Neural cell (in vitro differentiated cells): ENCODE results near the gene CCDC106.

Source experiments
- EP300 ChIP-seq: fragments of 450-650 bp; conservative IDR thresholded peaks from 2 replicates; pipeline ENCODE4 v1.6.1; 2014; ENCODE audit warnings: antibody characterized with exemption, mild to moderate bottlenecking, moderate library complexity; ENCODE audit not compliant: poor library complexity, severe bottlenecking
- EZH2 ChIP-seq: fragments of 200-600, 300-800 bp; shearing (Covaris generic), sonication (generic); IDR thresholded peaks from 2 replicates; pipeline ENCODE4 v1.6.1; 2014; ENCODE audit warnings: antibody characterized with exemption, low read length, borderline replicate concordance, mild to moderate bottlenecking; ENCODE audit not compliant: insufficient read depth, poor library complexity, severe bottlenecking
- MXI1 ChIP-seq: fragments of 450-650 bp; conservative IDR thresholded peaks from 2 replicates; pipeline ENCODE4 v1.6.1; 2014; ENCODE audit warnings: antibody characterized with exemption, mild to moderate bottlenecking; ENCODE audit not compliant: poor library complexity, severe bottlenecking
- SMC3 ChIP-seq: fragments of 450-650 bp; conservative IDR thresholded peaks from 2 replicates; pipeline ENCODE4 v1.6.1; 2014; ENCODE audit warnings: antibody characterized with exemption, mild to moderate bottlenecking, moderate library complexity; ENCODE audit not compliant: poor library complexity
- TAF1 ChIP-seq: IDR thresholded peaks from 2 replicates; pipeline ENCODE4 v1.6.1; 2012; ENCODE audit warnings: low read depth
- TF ChIP-seq, protein P1 (sequence below): fragments of 450-650 bp; IDR thresholded peaks from 2 replicates; pipeline ENCODE4 v1.5.1; 2014; ENCODE audit warnings: antibody characterized with exemption, mild to moderate bottlenecking, moderate library complexity; ENCODE audit not compliant: poor library complexity, severe bottlenecking

DNA sequence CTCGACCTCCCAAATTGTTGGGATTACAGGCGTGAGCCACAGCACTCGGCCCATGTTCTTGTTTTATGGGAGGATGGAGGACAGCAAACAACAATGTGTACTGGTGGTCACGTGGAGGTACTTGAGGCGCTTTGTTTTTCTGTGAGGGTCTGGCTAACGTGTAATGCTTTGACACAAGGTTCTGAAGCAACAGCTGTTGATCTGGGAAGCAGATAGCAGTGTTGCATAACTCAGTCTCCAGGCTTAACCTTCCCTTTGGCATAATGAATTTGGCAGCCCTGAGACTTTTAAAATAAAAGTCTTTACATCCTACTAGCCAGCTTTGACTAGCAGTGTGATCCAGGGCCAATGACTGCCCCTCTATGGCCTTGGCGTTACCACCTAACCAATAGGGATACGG is 14.2 kb upstream of the CCDC106 start:
- TF ChIP-seq, protein P1, sequence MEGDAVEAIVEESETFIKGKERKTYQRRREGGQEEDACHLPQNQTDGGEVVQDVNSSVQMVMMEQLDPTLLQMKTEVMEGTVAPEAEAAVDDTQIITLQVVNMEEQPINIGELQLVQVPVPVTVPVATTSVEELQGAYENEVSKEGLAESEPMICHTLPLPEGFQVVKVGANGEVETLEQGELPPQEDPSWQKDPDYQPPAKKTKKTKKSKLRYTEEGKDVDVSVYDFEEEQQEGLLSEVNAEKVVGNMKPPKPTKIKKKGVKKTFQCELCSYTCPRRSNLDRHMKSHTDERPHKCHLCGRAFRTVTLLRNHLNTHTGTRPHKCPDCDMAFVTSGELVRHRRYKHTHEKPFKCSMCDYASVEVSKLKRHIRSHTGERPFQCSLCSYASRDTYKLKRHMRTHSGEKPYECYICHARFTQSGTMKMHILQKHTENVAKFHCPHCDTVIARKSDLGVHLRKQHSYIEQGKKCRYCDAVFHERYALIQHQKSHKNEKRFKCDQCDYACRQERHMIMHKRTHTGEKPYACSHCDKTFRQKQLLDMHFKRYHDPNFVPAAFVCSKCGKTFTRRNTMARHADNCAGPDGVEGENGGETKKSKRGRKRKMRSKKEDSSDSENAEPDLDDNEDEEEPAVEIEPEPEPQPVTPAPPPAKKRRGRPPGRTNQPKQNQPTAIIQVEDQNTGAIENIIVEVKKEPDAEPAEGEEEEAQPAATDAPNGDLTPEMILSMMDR, result no peak
- TF ChIP-seq EP300, result no peak
- TF ChIP-seq TAF1, result no peak
- no peak for TF ChIP-seq EZH2
- TF ChIP-seq MXI1, result no peak
- no peak for TF ChIP-seq SMC3
